BJ (cell line): ENCODE measurements around the gene HECW1. TPM values are rescaled to one million over a fixed set of nuclear protein-coding genes. Genes with fewer than 3 reads are reported as not detected.

Experiments used
- CTCF ChIA-PET: fragments of 350-600 bp; formaldehyde crosslinking; extraction: SDS; loops from one replicate; lab custom pipeline; 2021; ENCODE audit warnings: antibody characterized with exemption, inconsistent platforms; lab: Yijun Ruan, JAX
- POLR2A ChIA-PET: fragments of 300-600 bp; sonication (Branson Sonifier 250); formaldehyde crosslinking; extraction: SDS; loops from one replicate; lab custom pipeline; 2021; ENCODE audit warnings: antibody characterized with exemption; lab: Charles Lee
- DNase-seq: peaks from one replicate; pipeline ENCODE4 v3.0.0-alpha.2; 2011; ENCODE audit warnings: low read depth
- H3K27me3 ChIP-seq: 2 replicates; pipeline ENCODE4 v1.6.0; 2011; ENCODE audit warnings: low read length; ENCODE audit not compliant: control insufficient read depth, insufficient read depth
- H3K36me3 ChIP-seq: 2 replicates; pipeline ENCODE4 v1.5.1; 2011; ENCODE audit warnings: low read length; ENCODE audit not compliant: control insufficient read depth, insufficient read depth
- H3K4me3 ChIP-seq: 2 replicates; pipeline ENCODE4 v1.5.1; 2011; ENCODE audit warnings: low read depth, mild to moderate bottlenecking, control low read depth, low read length
- polyA plus RNA-seq: library from polyadenylated mRNA; depleted of rRNA; stranded (reverse); fragments of >200 nt; gene quantifications from 2 replicates; pipeline ENCODE4 v1.2.3, GENCODE V29; 2011
- TF ChIP-seq, protein P1 (sequence below): IDR thresholded peaks from 2 replicates; pipeline ENCODE4 v1.5.1; 2011; ENCODE audit warnings: low read depth, mild to moderate bottlenecking, control low read depth, inconsistent platforms, low read length, moderate library complexity; ENCODE audit not compliant: insufficient read depth

The HECW1 gene
- polyA plus RNA-seq, 1 experiment = 2.9 TPM

DNA sequence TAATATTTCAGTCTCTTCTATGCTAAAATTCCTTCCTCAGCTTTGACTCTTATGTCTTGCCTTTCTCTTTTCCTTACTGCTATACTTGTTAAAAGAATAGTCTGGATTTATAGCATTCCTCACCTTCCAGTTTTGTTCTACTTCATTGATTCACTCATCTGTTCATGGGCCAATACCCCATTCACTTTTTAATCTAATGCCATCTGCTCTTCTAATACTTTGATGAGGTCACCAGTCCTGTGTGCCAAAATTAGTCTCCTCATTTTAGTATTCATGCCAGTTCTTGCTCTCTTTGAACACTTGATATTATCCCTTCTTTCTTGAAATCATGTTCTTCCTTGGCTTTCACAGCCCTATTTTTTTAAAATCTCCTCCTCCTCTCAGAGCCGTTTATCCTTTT is 489.8 kb downstream of the HECW1 start:
- TF ChIP-seq, protein P1, sequence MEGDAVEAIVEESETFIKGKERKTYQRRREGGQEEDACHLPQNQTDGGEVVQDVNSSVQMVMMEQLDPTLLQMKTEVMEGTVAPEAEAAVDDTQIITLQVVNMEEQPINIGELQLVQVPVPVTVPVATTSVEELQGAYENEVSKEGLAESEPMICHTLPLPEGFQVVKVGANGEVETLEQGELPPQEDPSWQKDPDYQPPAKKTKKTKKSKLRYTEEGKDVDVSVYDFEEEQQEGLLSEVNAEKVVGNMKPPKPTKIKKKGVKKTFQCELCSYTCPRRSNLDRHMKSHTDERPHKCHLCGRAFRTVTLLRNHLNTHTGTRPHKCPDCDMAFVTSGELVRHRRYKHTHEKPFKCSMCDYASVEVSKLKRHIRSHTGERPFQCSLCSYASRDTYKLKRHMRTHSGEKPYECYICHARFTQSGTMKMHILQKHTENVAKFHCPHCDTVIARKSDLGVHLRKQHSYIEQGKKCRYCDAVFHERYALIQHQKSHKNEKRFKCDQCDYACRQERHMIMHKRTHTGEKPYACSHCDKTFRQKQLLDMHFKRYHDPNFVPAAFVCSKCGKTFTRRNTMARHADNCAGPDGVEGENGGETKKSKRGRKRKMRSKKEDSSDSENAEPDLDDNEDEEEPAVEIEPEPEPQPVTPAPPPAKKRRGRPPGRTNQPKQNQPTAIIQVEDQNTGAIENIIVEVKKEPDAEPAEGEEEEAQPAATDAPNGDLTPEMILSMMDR = no peak
- no peak overlapping the region for H3K4me3 ChIP-seq
- POLR2A ChIA-PET = no interaction called here
- DNase-seq = no peak
- H3K36me3 ChIP-seq = peaks cover under 1% of the 10 kb centered on the region; the same call in 1 of the 2 replicates
- no peaks in the 10 kb centered on the region for H3K27me3 ChIP-seq
- CTCF ChIA-PET = interaction anchor here (0.8 kb wide), 1 partner anchor 17 kb away, joined by 3 read pairs; no protein-coding TSS in a partner anchor

DNA sequence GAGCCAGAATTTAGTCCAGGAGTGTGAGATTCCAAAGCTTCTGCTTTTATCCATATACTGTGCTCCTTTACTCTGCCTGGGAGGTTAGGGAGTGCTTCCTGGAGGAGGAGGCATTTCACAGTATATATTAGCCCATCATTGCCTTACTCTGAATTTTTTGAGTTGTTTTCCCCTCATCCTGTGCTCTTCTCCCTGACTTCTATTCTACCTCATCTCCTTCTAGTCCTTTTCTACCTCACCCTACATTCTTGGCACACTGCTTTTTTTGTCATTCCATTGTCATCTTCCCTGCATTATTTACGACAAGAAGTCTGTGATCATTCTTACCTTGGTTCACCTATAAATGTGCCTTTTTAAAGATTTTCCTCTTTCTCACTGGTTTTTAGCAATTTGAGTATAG is 491.8 kb downstream of the HECW1 start:
- ChIA-PET CTCF (interaction anchor here (0.8 to 2.1 kb wide), 4 partner anchors 9 to 21 kb away, joined by 3 to 5 read pairs (median 4); partner anchors contain the start of gene STK17A), POLR2A (no interaction called here)
- Histone ChIP-seq H3K36me3 (peaks cover 4% of the 10 kb centered on the region), H3K27me3 (no peaks in the 10 kb centered on the region), H3K4me3 (no peak overlapping the region)
- DNase-seq = no peak
- TF ChIP-seq, protein P1 = no peak

DNA sequence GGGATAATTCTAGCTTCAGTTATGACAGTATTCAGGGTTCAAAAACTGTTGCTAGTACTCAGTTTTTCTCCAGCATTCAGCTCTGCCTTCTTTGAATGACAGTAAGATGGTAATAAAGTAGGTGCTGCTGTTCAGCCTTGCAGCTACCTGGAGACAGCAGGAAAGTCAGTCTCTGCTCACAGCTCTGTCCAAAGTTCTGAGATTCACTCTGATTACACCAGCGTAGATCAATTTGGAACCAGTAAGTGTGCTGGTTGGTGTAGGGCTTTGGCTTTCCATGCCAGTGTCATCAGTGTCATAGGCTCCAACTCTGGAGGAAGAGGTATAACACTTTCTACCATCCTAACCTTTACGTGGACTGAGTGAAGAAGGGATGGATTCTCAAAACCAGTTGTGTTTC is 496.6 kb downstream of the HECW1 start:
- TF ChIP-seq, protein P1 = no peak
- Histone ChIP-seq H3K27me3 (no peaks in the 10 kb centered on the region), H3K4me3 (no peak overlapping the region), H3K36me3 (peaks cover 8% of the 10 kb centered on the region)
- ChIA-PET POLR2A (no interaction called here), CTCF (interaction anchor here (0.9 to 1.5 kb wide), 2 partner anchors 18 to 26 kb away, joined by 3 to 7 read pairs; partner anchors contain the start of gene STK17A)
- DNase-seq = no peak

DNA sequence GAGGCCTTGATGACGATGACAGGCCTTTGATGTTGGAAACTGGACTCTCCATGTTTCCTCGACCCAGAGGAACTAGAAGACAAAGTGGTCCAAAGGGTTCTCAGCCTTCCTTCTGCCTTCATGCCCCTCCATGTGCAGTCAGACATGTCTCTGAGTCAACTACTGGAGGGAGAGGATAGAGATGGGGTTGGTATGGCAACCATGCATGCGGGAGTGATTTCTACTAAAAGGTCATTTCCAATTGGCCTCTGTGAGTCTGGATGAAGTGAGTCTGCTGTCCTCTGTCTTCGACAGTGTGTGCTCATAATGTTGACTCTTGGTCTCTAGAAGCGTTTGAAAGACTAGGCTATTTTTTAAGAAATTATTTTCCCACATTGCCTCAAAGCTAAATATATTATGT is 499.7 kb downstream of the HECW1 start:
- POLR2A ChIA-PET = interaction anchor here (0.6 kb wide), 1 partner anchor 25 kb away, joined by 7 read pairs; no protein-coding TSS in a partner anchor
- no peak overlapping the region for H3K4me3 ChIP-seq
- no peak for DNase-seq
- TF ChIP-seq, protein P1 = no peak
- H3K36me3 ChIP-seq = peaks cover 15% of the 10 kb centered on the region
- CTCF ChIA-PET = interaction anchor here (1.2 to 2.7 kb wide), 3 partner anchors 26 to 88 kb away, joined by 3 to 15 read pairs (median 4); partner anchors contain the start of gene STK17A
- H3K27me3 ChIP-seq = no peaks in the 10 kb centered on the region

DNA sequence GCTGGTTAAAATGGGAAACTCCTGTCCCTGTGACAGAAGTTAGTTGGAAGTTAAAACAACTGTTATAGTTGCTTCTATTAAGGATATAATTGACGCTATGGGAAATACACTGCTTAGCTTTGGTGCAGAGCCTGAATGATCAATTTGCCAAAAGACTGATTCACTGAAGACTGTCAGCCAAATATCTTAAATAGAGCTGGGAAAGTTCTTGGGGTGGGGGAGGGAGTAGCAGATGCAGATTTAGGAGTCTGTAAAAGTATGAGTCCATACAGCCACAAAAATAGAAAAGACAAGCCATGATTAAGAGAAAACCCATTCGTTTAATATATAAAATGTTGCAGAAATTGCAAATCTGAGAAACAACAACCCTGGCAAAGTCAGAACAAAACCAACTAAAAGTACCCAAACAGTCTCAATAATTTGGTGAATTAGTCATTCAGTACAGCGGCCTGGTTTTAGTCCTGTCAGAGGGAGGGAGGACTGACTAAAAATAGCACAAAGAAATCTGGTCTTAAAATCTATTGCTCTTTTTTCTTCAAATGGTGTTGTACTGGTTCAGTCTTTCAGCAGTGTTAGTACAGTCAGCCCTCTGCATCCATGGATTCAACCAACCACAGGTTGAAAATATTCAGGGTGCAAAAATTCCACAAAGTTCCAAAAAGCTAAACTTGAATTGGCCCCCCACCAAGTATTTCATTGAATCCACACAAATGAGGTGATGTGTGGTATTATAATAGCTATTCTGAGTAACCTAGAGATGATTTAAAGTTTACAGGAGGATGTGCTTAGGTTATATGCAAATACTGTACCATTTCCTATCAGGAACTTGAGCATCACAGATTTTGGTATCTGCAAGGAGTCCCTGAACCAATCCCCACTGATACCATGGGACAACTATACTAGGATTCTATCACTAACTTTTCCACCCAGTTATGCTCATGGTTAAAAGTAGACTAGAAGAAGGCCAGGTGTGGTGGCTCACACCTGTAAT is 500.4 kb downstream of the HECW1 start:
- TF ChIP-seq, protein P1 = no peak
- POLR2A ChIA-PET = no interaction called here
- no peaks in the 10 kb centered on the region for H3K27me3 ChIP-seq
- peaks cover 15% of the 10 kb centered on the region for H3K36me3 ChIP-seq
- DNase-seq = peak; percentile 38
- H3K4me3 ChIP-seq = no peak overlapping the region
- CTCF ChIA-PET = interaction anchor here (1.1 to 2.7 kb wide), 4 partner anchors 9 to 87 kb away, joined by 3 to 15 read pairs (median 3); partner anchors contain the start of gene STK17A
